ENCODE results near the gene HYKK. TPM values are rescaled to one million over a fixed set of nuclear protein-coding genes. Genes with fewer than 3 reads are reported as not detected.
"Not testable (repeated sequence)": the region's sequence is repeated elsewhere in the genome, so short reads cannot be mapped to it uniquely, and the experiment has no call there.

HYKK gene
- total RNA-seq, 1 experiment from 2014 or later = not detected

DNA sequence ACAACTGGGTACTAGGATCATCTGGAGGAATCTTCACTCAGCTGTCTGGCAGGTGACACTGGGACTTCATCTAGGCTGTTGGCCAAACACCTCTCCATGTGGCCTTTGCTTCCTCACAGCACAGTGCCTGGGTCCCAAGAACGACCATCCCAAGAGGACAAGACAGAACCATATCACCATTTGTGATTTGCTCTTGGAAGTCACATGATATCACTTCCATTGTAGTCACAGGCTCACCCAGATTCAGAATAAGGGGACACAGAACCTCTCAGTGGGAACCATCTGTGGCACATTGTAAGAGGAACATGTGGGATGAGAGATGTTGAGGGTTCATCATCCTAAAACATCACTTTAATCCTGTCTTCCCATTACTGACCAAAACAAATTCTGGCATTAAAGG lies 31.0 kb downstream of the HYKK start:
- Histone ChIP-seq H3K4me1 (ENCODE audit: insufficient read depth, low read length, poor library complexity, severe bottlenecking) (peaks cover 6% of the 10 kb centered on the region), H3K9me3 (ENCODE audit: low read depth, low read length, poor library complexity, severe bottlenecking) (no peaks in the 10 kb centered on the region), H3K27me3 (replicated peaks; ENCODE audit: insufficient read depth, low read depth, low read length, poor library complexity) (no peaks in the 10 kb centered on the region), H3K27ac (ENCODE audit: low read depth, low read length, poor library complexity, severe bottlenecking) (no peak overlapping the region), H3K36me3 (ENCODE audit: insufficient read depth, low read length, poor library complexity, severe bottlenecking) (peaks cover 15% of the 10 kb centered on the region), H3K4me3 (ENCODE audit: low read depth, low read length, poor library complexity, severe bottlenecking) (no peak overlapping the region)
- TF ChIP-seq, protein P1, sequence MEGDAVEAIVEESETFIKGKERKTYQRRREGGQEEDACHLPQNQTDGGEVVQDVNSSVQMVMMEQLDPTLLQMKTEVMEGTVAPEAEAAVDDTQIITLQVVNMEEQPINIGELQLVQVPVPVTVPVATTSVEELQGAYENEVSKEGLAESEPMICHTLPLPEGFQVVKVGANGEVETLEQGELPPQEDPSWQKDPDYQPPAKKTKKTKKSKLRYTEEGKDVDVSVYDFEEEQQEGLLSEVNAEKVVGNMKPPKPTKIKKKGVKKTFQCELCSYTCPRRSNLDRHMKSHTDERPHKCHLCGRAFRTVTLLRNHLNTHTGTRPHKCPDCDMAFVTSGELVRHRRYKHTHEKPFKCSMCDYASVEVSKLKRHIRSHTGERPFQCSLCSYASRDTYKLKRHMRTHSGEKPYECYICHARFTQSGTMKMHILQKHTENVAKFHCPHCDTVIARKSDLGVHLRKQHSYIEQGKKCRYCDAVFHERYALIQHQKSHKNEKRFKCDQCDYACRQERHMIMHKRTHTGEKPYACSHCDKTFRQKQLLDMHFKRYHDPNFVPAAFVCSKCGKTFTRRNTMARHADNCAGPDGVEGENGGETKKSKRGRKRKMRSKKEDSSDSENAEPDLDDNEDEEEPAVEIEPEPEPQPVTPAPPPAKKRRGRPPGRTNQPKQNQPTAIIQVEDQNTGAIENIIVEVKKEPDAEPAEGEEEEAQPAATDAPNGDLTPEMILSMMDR (conservative IDR thresholded peaks at IDR 0.05; ENCODE audit: low read depth, low read length) = no peak
- no peak for TF ChIP-seq EZH2 (IDR thresholded peaks at IDR 0.05; ENCODE audit: borderline replicate concordance, low read depth, low read length, poor library complexity, severe bottlenecking)
- intact Hi-C loops (cut with micrococcal nuclease; ENCODE audit: unreplicated experiment) = no loop called here
- no peak for DNase-seq (ENCODE audit: low spot score)
- no TSS peak for BruUV-seq (replicated peaks)
- POLR2A ChIA-PET (ENCODE audit: low non-redundant PET) = no interaction called here
- CTCF ChIA-PET = no interaction called here

DNA sequence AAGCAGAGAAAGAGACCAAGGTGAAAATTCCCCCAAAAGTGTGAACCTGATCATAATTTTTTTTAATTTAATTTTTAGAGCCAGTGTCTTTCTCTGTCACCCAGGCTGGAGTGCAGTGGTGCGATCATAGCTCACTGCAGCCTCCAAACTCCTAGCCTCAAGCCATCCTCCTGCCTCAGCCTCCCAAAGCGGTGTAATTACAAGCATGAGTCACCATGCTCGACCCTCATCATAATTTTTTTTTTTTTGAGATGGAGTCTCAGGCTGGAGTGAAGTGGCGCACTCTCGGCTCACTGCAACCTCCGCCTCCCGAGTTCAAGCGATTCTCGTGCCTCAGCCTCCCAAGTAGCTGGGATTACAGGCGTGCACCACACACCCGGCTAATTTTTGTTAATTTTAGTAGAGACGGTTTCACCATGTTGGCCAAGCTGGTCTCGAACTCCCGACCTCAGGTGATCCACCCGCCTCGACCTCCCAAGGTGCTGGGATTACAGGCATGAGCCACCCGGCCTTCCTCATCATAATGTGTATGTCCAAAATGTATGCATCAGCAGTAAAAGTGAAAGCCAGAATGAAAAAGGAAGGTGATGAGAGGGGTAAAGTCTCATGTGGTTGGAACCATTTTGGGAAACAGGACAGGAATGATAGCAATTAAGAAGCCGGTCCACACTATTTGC lies 32.2 kb downstream of the HYKK start:
- H3K27me3 ChIP-seq (replicated peaks; ENCODE audit: insufficient read depth, low read depth, low read length, poor library complexity); DNase-seq (ENCODE audit: low spot score); CTCF ChIA-PET; POLR2A ChIA-PET (ENCODE audit: low non-redundant PET); H3K4me1 ChIP-seq (ENCODE audit: insufficient read depth, low read length, poor library complexity, severe bottlenecking); intact Hi-C loops (cut with micrococcal nuclease; ENCODE audit: unreplicated experiment); H3K9me3 ChIP-seq (ENCODE audit: low read depth, low read length, poor library complexity, severe bottlenecking): not testable (repeated sequence)
- H3K4me3 ChIP-seq (ENCODE audit: low read depth, low read length, poor library complexity, severe bottlenecking) = peak overlapping the region; percentile 92
- peak overlapping the region; percentile 99 for H3K27ac ChIP-seq (ENCODE audit: low read depth, low read length, poor library complexity, severe bottlenecking)
- peaks cover 27% of the 10 kb centered on the region for H3K36me3 ChIP-seq (ENCODE audit: insufficient read depth, low read length, poor library complexity, severe bottlenecking)
- BruUV-seq (replicated peaks) = TSS peak; percentile 87

DNA sequence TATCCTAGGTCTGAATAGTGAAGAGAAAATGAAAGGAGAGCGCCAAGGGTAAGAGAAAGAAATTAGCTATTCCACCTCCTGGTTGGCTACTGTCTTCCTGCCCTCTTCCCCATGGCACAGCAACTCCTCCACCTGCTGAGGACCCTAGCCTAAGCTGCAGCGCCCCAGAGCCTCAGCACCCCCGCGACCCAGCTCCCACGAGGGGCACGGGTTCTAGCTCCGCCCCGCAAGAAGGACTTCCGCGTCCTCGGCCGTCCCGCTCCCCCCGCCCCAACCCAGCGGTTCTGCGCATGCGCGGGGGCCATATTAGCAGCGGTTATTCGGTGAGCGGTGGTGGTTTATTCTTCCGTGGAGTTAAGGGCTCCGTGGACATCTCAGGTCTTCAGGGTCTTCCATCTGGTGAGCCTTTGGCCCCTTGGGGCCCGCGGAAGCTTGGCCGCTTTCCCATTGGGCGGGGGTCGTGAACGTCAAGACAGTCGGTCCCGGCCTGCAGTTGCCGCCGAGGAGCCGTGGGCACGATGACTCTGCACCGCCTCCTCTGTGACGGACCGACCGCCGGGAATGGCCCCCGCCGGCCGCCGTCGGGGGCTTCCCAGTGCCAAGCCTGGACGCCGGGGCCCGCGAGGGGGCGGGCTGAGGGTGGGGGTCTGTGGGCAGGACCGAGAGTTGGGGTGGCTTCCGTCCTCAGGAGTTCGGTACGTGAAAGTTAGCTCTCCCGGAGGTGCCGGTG lies 32.9 kb downstream of the HYKK start, which contains the start of gene PSMA4:
PSMA4 (plus strand) TSS at position 304 of the 730 bp plus-strand sequence. CDS start 1,484 bp downstream, outside the sequence.
- peak within 1 kb of the TSS; percentile 99 for H3K27ac ChIP-seq (ENCODE audit: low read depth, low read length, poor library complexity, severe bottlenecking)
- H3K4me3 ChIP-seq (ENCODE audit: low read depth, low read length, poor library complexity, severe bottlenecking) = peak within 1 kb of the TSS; percentile 92
- peaks cover 6% of the 10 kb centered on the region for H3K4me1 ChIP-seq (ENCODE audit: insufficient read depth, low read length, poor library complexity, severe bottlenecking)
- H3K27me3 ChIP-seq (replicated peaks; ENCODE audit: insufficient read depth, low read depth, low read length, poor library complexity) = no peaks in the 10 kb centered on the region
- TF ChIP-seq, protein P1 (conservative IDR thresholded peaks at IDR 0.05; ENCODE audit: low read depth, low read length) = no peak
- no peak for TF ChIP-seq EZH2 (IDR thresholded peaks at IDR 0.05; ENCODE audit: borderline replicate concordance, low read depth, low read length, poor library complexity, severe bottlenecking)
- CTCF ChIA-PET = no interaction called here
- H3K36me3 ChIP-seq (ENCODE audit: insufficient read depth, low read length, poor library complexity, severe bottlenecking) = peaks cover 34% of the 10 kb centered on the region
- intact Hi-C loops (cut with micrococcal nuclease; ENCODE audit: unreplicated experiment) = no loop called here
- DNase-seq (ENCODE audit: low spot score) = peak; percentile 94
- no peaks in the 10 kb centered on the region for H3K9me3 ChIP-seq (ENCODE audit: low read depth, low read length, poor library complexity, severe bottlenecking)
- POLR2A ChIA-PET (ENCODE audit: low non-redundant PET) = interaction anchor here (0.6 kb wide), 1 partner anchor 356 kb away, joined by 11 read pairs; no protein-coding TSS in a partner anchor
- no TSS peak for BruUV-seq (replicated peaks)

Measured in A673 (cell line).